ENCODE measurements around the gene AKR7A2.

Gene AKR7A2

GRCh38 chr1:19337289-19337688, 25.3 kb upstream of the AKR7A2 start:
- no peak for TF ChIP-seq TAF1 (IDR thresholded peaks at IDR 0.05; ENCODE audit: borderline replicate concordance, insufficient read depth, low read length)
- TF ChIP-seq SIN3A (IDR thresholded peaks at IDR 0.05; ENCODE audit: borderline replicate concordance, insufficient read depth, low read length) = no peak
- no peak for TF ChIP-seq FOXP2 (optimal IDR thresholded peaks at IDR 0.05; ENCODE audit: borderline replicate concordance, extremely low read depth, extremely low read length, insufficient read depth)
- no peak for TF ChIP-seq POLR2AphosphoS5 (IDR thresholded peaks at IDR 0.05; ENCODE audit: low read depth, low read length)
- no peak for TF ChIP-seq REST (IDR thresholded peaks at IDR 0.05; ENCODE audit: insufficient read depth in 1 of 2, low read depth in 2 of 2, low read length in 2 of 2)

GRCh38 chr1:19336543-19336942, 24.6 kb upstream of the AKR7A2 start:
- TF ChIP-seq TAF1 (IDR thresholded peaks at IDR 0.05; ENCODE audit: borderline replicate concordance, insufficient read depth, low read length) (no peak), FOXP2 (optimal IDR thresholded peaks at IDR 0.05; ENCODE audit: borderline replicate concordance, extremely low read depth, extremely low read length, insufficient read depth) (no peak), POLR2AphosphoS5 (IDR thresholded peaks at IDR 0.05; ENCODE audit: low read depth, low read length) (no peak), SIN3A (IDR thresholded peaks at IDR 0.05; ENCODE audit: borderline replicate concordance, insufficient read depth, low read length) (no peak), REST (IDR thresholded peaks at IDR 0.05; ENCODE audit: insufficient read depth in 1 of 2, low read depth in 2 of 2, low read length in 2 of 2) (no peak)

GRCh38 chr1:19333587-19334354, 21.8 kb upstream of the AKR7A2 start:
- no peak for TF ChIP-seq REST (IDR thresholded peaks at IDR 0.05; ENCODE audit: insufficient read depth in 1 of 2, low read depth in 2 of 2, low read length in 2 of 2)
- TF ChIP-seq POLR2AphosphoS5 (IDR thresholded peaks at IDR 0.05; ENCODE audit: low read depth, low read length) = no peak
- TF ChIP-seq FOXP2 (optimal IDR thresholded peaks at IDR 0.05; ENCODE audit: borderline replicate concordance, extremely low read depth, extremely low read length, insufficient read depth) = no peak
- TF ChIP-seq TAF1 (IDR thresholded peaks at IDR 0.05; ENCODE audit: borderline replicate concordance, insufficient read depth, low read length) = no peak
- TF ChIP-seq SIN3A (IDR thresholded peaks at IDR 0.05; ENCODE audit: borderline replicate concordance, insufficient read depth, low read length) = no peak

- no peak for TF ChIP-seq POLR2AphosphoS5 (IDR thresholded peaks at IDR 0.05; ENCODE audit: low read depth, low read length)
- no peak for TF ChIP-seq TAF1 (IDR thresholded peaks at IDR 0.05; ENCODE audit: borderline replicate concordance, insufficient read depth, low read length)
- TF ChIP-seq REST (IDR thresholded peaks at IDR 0.05; ENCODE audit: insufficient read depth in 1 of 2, low read depth in 2 of 2, low read length in 2 of 2) = no peak
- TF ChIP-seq FOXP2 (optimal IDR thresholded peaks at IDR 0.05; ENCODE audit: borderline replicate concordance, extremely low read depth, extremely low read length, insufficient read depth) = no peak
- TF ChIP-seq SIN3A (IDR thresholded peaks at IDR 0.05; ENCODE audit: borderline replicate concordance, insufficient read depth, low read length) = no peak
Measured at GRCh38 chr1:19332832-19333231, 20.9 kb upstream of the AKR7A2 start.
